ENCODE data around the gene MYO1C. TPM values are rescaled to one million over a fixed set of nuclear protein-coding genes. Genes with fewer than 3 reads are reported as not detected.

Gene MYO1C
- total RNA-seq, 2 donors from 2014 or later, result 29.5 to 43.1 TPM

DNA sequence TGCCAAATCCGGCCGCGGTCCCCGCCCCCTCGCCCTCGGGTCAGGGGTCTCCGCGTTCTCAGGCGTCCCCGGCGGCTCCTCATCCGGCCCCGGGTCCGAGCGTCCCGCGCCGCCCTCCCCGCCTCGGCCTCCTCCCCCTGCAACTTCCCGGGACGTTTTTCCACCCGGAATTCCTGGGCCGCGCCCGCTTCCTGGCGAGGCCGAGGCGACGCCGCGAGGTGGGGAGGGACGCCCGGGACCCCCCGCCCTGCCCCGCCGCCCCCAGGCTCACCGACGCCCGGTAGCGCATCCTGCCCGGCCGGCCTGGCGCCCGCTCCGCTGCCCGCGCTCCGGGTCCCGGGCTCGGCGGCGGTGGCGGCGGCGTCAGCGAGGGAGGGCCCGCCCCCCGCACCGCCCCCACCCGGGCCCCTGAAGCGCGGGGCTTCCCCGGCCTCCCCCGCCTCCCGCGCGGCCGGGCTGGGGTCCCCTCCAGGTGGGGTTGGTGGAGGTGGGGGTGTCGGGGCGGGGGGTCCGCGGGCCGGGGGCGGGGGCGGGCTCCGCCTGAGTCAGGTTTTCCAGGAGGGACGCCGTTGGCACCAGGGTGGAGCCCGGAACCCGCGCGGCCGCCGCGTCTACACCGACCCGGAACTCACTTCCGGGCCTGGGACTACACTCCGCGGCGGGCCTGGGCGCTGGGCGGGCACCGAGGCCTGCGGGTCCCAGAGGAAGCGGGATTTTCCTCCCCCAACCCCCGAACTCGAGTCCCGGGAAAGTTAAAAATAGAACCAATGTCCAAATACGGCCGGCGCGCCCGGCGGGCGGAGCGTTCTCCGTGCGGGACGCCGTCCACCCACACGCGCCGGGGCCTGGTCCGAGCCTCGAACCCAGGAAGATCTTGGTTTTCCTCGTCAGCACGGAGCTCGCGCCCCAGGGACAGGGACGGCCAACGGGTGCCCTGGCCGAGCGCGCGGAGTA lies 6.8 kb downstream of the MYO1C start:
- ATAC-seq (peak; percentile 48), DNase-seq (peak; percentile 46 to 70 (median 69))
- H3K27ac Mint-ChIP-seq, result peak overlapping the region; percentile 84
- H3K9me3 ChIP-seq (ENCODE audit: control insufficient read depth, low read length, poor library complexity, severe bottlenecking), result no peaks in the 10 kb centered on the region
- H3K4me1 Mint-ChIP-seq, result peaks cover 29% of the 10 kb centered on the region
- H3K4me3 Mint-ChIP-seq, result peak overlapping the region; percentile 88
- no peaks in the 10 kb centered on the region for H3K36me3 Mint-ChIP-seq (ENCODE audit: low read depth)
- H3K27me3 Mint-ChIP-seq, result no peaks in the 10 kb centered on the region

- peaks cover 25% of the 10 kb centered on the region for H3K4me1 Mint-ChIP-seq
These were observed 7.6 kb downstream of the MYO1C start for GRCh38 chr17:1484676-1485422.

DNA sequence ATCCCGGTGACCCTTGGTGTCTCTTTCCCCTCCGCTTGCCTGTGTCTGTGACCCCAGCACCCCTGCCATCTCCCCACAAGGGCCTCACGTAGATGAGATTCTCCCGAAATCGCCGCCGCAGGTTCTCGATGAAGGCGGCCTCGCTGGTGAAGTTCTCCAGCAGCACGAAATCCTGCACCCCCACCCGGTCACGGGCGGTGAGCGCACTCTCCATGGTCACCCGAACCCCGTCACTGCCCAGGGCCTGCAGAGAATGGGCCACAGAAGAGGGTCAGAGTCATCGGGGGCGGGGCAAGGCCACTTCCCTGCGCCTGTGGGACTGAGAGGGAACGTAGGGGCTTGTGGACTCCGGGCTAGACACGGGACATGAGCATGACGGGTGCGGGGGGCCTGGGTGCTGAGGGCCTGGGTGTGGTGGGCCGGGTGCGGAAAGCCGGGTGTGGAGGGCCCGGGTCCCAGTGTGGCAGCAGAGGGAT lies 8.4 kb downstream of the MYO1C start:
- ATAC-seq (no peak), DNase-seq (no peak)
- Mint-ChIP-seq H3K36me3 (ENCODE audit: low read depth) (no peaks in the 10 kb centered on the region), H3K4me1 (peaks cover 23% of the 10 kb centered on the region), H3K4me3 (peak overlapping the region; percentile 36), H3K27ac (peak overlapping the region; percentile 54), H3K27me3 (no peaks in the 10 kb centered on the region)
- H3K9me3 ChIP-seq (ENCODE audit: control insufficient read depth, low read length, poor library complexity, severe bottlenecking), result no peaks in the 10 kb centered on the region

More at GRCh38 chr17:1484676-1485422, 7.6 kb downstream of the MYO1C start:
- DNase-seq, result peak; percentile 51 to 66 (median 63)
- H3K27me3 Mint-ChIP-seq, result no peaks in the 10 kb centered on the region
- peak overlapping the region; percentile 88 for H3K4me3 Mint-ChIP-seq
- H3K36me3 Mint-ChIP-seq (ENCODE audit: low read depth), result no peaks in the 10 kb centered on the region
- peak overlapping the region; percentile 54 for H3K27ac Mint-ChIP-seq
- ATAC-seq, result peak; percentile 61
- H3K9me3 ChIP-seq (ENCODE audit: control insufficient read depth, low read length, poor library complexity, severe bottlenecking), result no peaks in the 10 kb centered on the region

GRCh38 chr17:1482680-1483079 lies 9.8 kb downstream of the MYO1C start:
- Mint-ChIP-seq H3K36me3 (ENCODE audit: low read depth) (peaks cover 2% of the 10 kb centered on the region), H3K27me3 (no peaks in the 10 kb centered on the region), H3K4me3 (no peak overlapping the region), H3K27ac (no peak overlapping the region), H3K4me1 (peaks cover 19% of the 10 kb centered on the region)
- H3K9me3 ChIP-seq (ENCODE audit: control insufficient read depth, low read length, poor library complexity, severe bottlenecking), result no peaks in the 10 kb centered on the region
- no peak for ATAC-seq
- no peak for DNase-seq

GRCh38 chr17:1481736-1482135 lies 10.8 kb downstream of the MYO1C start:
- DNase-seq (no peak), ATAC-seq (no peak)
- H3K4me1 Mint-ChIP-seq, result peaks cover 15% of the 10 kb centered on the region
- no peaks in the 10 kb centered on the region for H3K27me3 Mint-ChIP-seq
- peaks cover 2% of the 10 kb centered on the region for H3K36me3 Mint-ChIP-seq (ENCODE audit: low read depth)
- no peak overlapping the region for H3K27ac Mint-ChIP-seq
- no peaks in the 10 kb centered on the region for H3K9me3 ChIP-seq (ENCODE audit: control insufficient read depth, low read length, poor library complexity, severe bottlenecking)
- no peak overlapping the region for H3K4me3 Mint-ChIP-seq

- no peak for DNase-seq
- no peaks in the 10 kb centered on the region for H3K9me3 ChIP-seq (ENCODE audit: control insufficient read depth, low read length, poor library complexity, severe bottlenecking)
- Mint-ChIP-seq H3K4me3 (no peak overlapping the region), H3K27me3 (no peaks in the 10 kb centered on the region), H3K27ac (no peak overlapping the region), H3K4me1 (peaks cover 11% of the 10 kb centered on the region), H3K36me3 (ENCODE audit: low read depth) (peaks cover 2% of the 10 kb centered on the region)
- no peak for ATAC-seq
These were observed 11.6 kb downstream of the MYO1C start for GRCh38 chr17:1480747-1481465.

- Mint-ChIP-seq H3K27me3 (no peaks in the 10 kb centered on the region), H3K4me3 (no peak overlapping the region), H3K27ac (no peak overlapping the region), H3K36me3 (ENCODE audit: low read depth) (peaks cover 5% of the 10 kb centered on the region), H3K4me1 (peaks cover 18% of the 10 kb centered on the region)
- no peaks in the 10 kb centered on the region for H3K9me3 ChIP-seq (ENCODE audit: control insufficient read depth, low read length, poor library complexity, severe bottlenecking)
- DNase-seq, result no peak
- no peak for ATAC-seq
These were observed 14.1 kb downstream of the MYO1C start for GRCh38 chr17:1478418-1478817.

- H3K4me1 Mint-ChIP-seq, result peaks cover 12% of the 10 kb centered on the region
- H3K27ac Mint-ChIP-seq, result peak overlapping the region; percentile 47
- no peak overlapping the region for H3K4me3 Mint-ChIP-seq
- H3K27me3 Mint-ChIP-seq, result no peaks in the 10 kb centered on the region
- ATAC-seq, result no peak
- H3K36me3 Mint-ChIP-seq (ENCODE audit: low read depth), result peaks cover 7% of the 10 kb centered on the region
- DNase-seq, result no peak
- H3K9me3 ChIP-seq (ENCODE audit: control insufficient read depth, low read length, poor library complexity, severe bottlenecking), result no peaks in the 10 kb centered on the region
These were observed 17.1 kb downstream of the MYO1C start for GRCh38 chr17:1475321-1475854.

DNA sequence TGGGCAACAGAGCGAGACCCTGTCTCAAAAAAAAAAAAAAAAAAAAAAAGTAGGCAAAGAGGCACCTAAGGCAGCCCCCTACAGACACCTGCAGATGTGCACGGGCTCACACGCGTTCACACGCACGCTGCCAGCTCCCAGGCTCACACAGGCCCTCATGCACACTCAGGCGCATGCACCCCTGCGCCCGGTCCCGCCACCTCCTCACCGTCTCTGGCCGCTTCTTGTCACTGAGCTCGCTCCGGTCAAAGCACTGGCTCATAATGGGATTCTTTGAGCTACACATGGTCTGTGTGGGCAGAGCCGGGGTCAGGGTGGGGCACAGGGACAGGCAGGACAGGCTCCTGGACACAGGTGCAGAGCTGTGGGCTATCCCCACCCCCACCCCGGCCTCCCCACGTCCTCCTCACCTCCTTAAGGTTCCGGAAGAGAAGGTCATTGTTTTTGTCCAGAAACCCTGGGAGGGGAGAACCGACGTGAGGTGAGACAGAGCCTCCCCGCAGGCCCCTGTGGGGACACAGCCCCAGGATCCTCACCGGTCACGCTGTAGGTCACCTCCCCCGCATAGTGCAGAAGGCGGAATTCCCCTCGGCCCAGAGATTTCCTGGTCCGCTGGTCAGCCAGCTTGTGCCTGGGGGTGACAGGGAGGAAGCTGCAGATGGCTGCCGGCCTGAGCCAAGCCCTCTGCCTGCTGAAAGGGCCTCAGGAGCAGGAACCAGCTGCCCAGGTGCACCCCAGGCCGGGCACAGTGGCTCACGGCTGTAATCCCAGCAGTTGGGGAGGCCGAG lies 17.9 kb downstream of the MYO1C start:
- no peak for DNase-seq
- Mint-ChIP-seq H3K36me3 (ENCODE audit: low read depth) (peaks cover 8% of the 10 kb centered on the region), H3K27ac (peak overlapping the region; percentile 43), H3K27me3 (no peaks in the 10 kb centered on the region), H3K4me3 (no peak overlapping the region), H3K4me1 (peaks cover 12% of the 10 kb centered on the region)
- ATAC-seq, result peak; percentile 15
- no peaks in the 10 kb centered on the region for H3K9me3 ChIP-seq (ENCODE audit: control insufficient read depth, low read length, poor library complexity, severe bottlenecking)

DNA sequence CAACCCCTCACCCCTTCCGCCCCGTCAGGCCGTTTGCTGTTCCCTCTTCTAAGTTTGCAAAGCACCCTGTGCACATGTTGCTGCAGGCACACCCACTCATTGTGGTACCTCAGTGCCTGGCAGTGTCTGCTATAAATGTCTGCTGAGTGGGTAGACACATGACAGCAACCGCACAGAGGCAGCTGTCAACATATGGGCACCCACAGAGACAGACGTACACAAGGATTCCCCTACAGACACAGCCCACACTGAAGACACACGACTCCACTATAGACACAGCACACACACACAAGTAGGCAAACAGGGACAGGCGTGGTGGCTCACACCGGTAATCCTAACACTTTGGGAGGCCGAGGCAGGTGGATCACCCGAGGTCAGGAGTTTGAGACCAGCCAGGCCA lies 18.6 kb downstream of the MYO1C start:
- Mint-ChIP-seq H3K27ac (peak overlapping the region; percentile 43), H3K4me3 (no peak overlapping the region), H3K4me1 (peaks cover 12% of the 10 kb centered on the region), H3K36me3 (ENCODE audit: low read depth) (peaks cover 9% of the 10 kb centered on the region), H3K27me3 (no peaks in the 10 kb centered on the region)
- H3K9me3 ChIP-seq (ENCODE audit: control insufficient read depth, low read length, poor library complexity, severe bottlenecking), result no peaks in the 10 kb centered on the region
- no peak for DNase-seq
- peak; percentile 87 for ATAC-seq

- no peaks in the 10 kb centered on the region for H3K9me3 ChIP-seq (ENCODE audit: control insufficient read depth, low read length, poor library complexity, severe bottlenecking)
- DNase-seq (no peak), ATAC-seq (peak; percentile 45)
- Mint-ChIP-seq H3K4me1 (peaks cover 14% of the 10 kb centered on the region), H3K36me3 (ENCODE audit: low read depth) (peaks cover 10% of the 10 kb centered on the region), H3K4me3 (no peak overlapping the region), H3K27me3 (no peaks in the 10 kb centered on the region), H3K27ac (peak overlapping the region; percentile 43)
These were observed 19.3 kb downstream of the MYO1C start for GRCh38 chr17:1473170-1473569.
